ENCODE measurements around the gene GPAM. TPM values are rescaled to one million over a fixed set of nuclear protein-coding genes. Genes with fewer than 3 reads are reported as not detected.

GPAM gene
- total and polyA plus RNA-seq, 7 donors: 0.92 to 61.4 (median 5.5) TPM

- intact Hi-C loops (cut with DNase I): no loop called here
- Histone ChIP-seq H3K27me3 (no peaks in the 10 kb centered on the region), H3K36me3 (no peaks in the 10 kb centered on the region), H3K27ac (no peak overlapping the region), H3K9me3 (peaks cover 0 to 5% (median 0%) of the 10 kb centered on the region in 4 donors), H3K4me3 (no peak overlapping the region), H3K4me1 (no peaks in the 10 kb centered on the region)
- 53 to 66% methylated on average over 8 of the region's 8 CpGs for WGBS, 2 donors
- no peak for DNase-seq
- TF ChIP-seq EP300 (IDR thresholded peaks at IDR 0.05) (no peak), POLR2AphosphoS5 (IDR thresholded peaks at IDR 0.05) (no peak), CTCF (IDR thresholded peaks at IDR 0.05) (no peak), POLR2A (IDR thresholded peaks at IDR 0.05) (no peak)
These were observed 31.8 kb upstream of the GPAM start for GRCh38 chr10:112215342-112215774.

GRCh38 chr10:112214298-112214926 is 30.8 kb upstream of the GPAM start:
- Histone ChIP-seq H3K36me3 (no peaks in the 10 kb centered on the region), H3K9me3 (no peaks in the 10 kb centered on the region), H3K4me1 (peaks cover 0 to 5% (median 0%) of the 10 kb centered on the region in 4 donors), H3K27ac (no peak overlapping the region), H3K4me3 (no peak overlapping the region), H3K27me3 (no peaks in the 10 kb centered on the region)
- 85 to 86% methylated on average over 8 of the region's 8 CpGs for WGBS, 2 donors
- no peak for DNase-seq
- TF ChIP-seq EP300 (IDR thresholded peaks at IDR 0.05): no peak
- TF ChIP-seq CTCF (IDR thresholded peaks at IDR 0.05): no peak
- TF ChIP-seq POLR2A (IDR thresholded peaks at IDR 0.05): no peak
- TF ChIP-seq POLR2AphosphoS5 (IDR thresholded peaks at IDR 0.05): no peak
- intact Hi-C loops (cut with DNase I): no loop called here

- no peak for TF ChIP-seq CTCF (IDR thresholded peaks at IDR 0.05)
- no peak for TF ChIP-seq POLR2AphosphoS5 (IDR thresholded peaks at IDR 0.05)
- no peak for TF ChIP-seq EP300 (IDR thresholded peaks at IDR 0.05)
- no peak for TF ChIP-seq POLR2A (IDR thresholded peaks at IDR 0.05)
- no peaks in the 10 kb centered on the region for H3K27me3 ChIP-seq
- H3K27ac ChIP-seq: no peak overlapping the region
- H3K4me1 ChIP-seq: peaks cover 0 to 10% (median under 1%) of the 10 kb centered on the region in 4 donors
- no peaks in the 10 kb centered on the region for H3K36me3 ChIP-seq
- H3K9me3 ChIP-seq: no peaks in the 10 kb centered on the region
- 80 to 82% methylated on average over 4 of the region's 4 CpGs for WGBS, 2 donors
- intact Hi-C loops (cut with DNase I): no loop called here
- DNase-seq: no peak
- no peak overlapping the region for H3K4me3 ChIP-seq
These were observed 30.3 kb upstream of the GPAM start for GRCh38 chr10:112213836-112214235.

GRCh38 chr10:112213098-112213823 is 29.7 kb upstream of the GPAM start:
- intact Hi-C loops (cut with DNase I): no loop called here
- DNase-seq: no peak
- peaks cover 0 to 16% (median 6%) of the 10 kb centered on the region in 4 donors for H3K4me1 ChIP-seq
- 82 to 84% methylated on average over 3 of the region's 3 CpGs for WGBS, 2 donors
- no peak for TF ChIP-seq CTCF (IDR thresholded peaks at IDR 0.05)
- TF ChIP-seq POLR2A (IDR thresholded peaks at IDR 0.05): no peak
- no peak for TF ChIP-seq EP300 (IDR thresholded peaks at IDR 0.05)
- TF ChIP-seq POLR2AphosphoS5 (IDR thresholded peaks at IDR 0.05): no peak
- H3K27ac ChIP-seq: no peak overlapping the region
- H3K9me3 ChIP-seq: no peaks in the 10 kb centered on the region
- H3K36me3 ChIP-seq: no peaks in the 10 kb centered on the region
- H3K4me3 ChIP-seq: no peak overlapping the region
- no peaks in the 10 kb centered on the region for H3K27me3 ChIP-seq
